Stimulated activated CD8-positive, alpha-beta memory T cell treated with anti-CD3 and anti-CD28 coated beads, Interleukin-4, amount 100 ng/mL, for 1 hour (primary cell): ENCODE measurements around the gene EMP2.
"Not testable (repeated sequence)": the region's sequence is repeated elsewhere in the genome, so short reads cannot be mapped to it uniquely, and the experiment has no call there.

ENCODE experiments used
- DNase-seq, 2 donors: peaks; one replicate each; pipeline ENCODE4 v3.0.0-alpha.2; 2020; ENCODE audit warnings: low read depth in 2 of 2, low spot score in 1 of 2

Gene EMP2

DNA sequence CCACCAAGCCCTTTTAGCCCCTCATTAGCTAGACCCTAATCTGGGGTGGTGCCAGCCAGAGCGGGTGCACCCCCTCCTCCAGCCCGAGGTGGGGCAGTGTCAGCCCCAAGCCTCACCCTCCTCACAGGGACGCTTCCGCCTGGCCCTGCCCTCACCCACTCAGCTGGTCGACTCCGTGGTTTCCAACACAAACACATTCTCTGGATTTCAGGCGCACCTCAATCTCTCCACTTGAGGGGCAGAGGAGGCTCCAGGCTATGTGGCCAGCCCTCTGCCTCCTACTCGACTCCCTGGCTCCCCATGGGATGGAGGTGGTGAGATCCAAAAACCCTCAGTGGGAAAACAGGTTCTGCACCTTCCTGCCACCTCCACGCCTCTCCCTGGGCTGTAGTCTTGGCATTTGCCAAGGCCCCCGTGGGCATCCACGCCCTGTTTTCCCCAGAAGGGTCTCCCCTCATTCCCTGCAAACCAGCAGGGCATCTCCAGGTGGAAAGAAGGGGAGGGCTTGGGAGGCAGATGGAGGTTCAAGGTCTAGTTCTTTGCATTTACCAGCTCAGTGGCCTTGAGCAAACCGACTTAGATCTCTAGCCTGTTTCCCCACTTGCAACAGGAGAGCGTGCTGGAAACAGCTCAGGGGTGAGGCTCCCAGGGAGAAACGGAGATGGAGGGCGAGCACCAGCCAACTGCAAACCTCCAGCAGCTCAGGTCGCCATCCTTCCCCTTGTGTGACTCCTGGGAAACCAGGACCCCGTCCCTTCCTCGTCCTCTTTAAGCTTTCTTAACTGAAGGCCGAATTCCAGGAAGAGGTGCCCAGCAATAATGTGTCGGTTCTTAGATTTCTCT is 1.7 kb downstream of the EMP2 start:
- DNase-seq, result no peak

GRCh38 chr16:10577305-10578202 is 2.8 kb downstream of the EMP2 start:
- DNase-seq, result no peak

DNA sequence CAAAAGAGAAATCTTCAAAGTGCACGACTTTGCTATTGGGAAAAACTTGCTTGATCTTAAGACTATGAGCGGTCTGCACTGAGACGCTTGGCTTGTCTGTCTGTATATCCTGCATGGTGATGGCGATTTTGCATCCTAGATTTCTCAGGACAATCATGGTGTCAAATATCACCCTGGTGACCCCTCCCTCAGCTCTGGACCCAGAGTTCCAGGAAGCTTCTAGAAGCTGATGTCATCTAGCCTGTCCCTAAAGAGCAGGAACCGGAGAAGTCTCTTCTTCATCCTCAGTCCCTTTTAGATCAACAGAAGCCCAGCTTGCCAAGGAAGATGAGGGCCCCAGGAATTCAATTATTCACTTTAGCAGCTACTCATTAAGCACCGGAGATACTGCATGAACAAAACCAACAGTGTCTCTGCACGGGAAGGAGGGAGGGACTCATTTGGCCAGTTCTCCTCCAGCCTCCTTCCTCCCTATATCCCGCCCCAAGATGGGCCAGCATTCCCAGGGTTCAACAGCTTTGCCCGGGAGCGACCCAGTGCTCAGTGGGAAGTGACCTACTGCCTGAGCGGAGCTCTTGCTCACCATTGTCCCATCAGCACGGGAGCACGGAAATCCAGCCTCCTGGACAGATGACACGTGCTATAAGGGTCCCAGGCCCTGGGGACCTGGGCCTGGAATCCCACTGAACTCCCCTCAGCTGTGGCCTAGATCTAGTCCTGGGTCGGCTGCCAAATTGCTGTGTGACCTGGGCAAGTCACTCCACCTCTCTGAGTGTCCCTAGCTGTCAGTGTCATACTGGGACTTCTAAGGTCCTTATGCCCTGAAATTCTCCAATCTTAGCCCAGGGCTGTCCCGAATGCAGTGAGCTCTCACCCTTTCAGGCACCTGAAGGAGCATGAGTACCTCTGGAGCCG is 3.8 kb downstream of the EMP2 start:
- DNase-seq, result no peak

- no peak for DNase-seq
These were observed 4.8 kb downstream of the EMP2 start for GRCh38 chr16:10575506-10576130.

GRCh38 chr16:10572611-10573010 is 7.8 kb downstream of the EMP2 start:
- no peak for DNase-seq

GRCh38 chr16:10571354-10571753 is 9.0 kb downstream of the EMP2 start:
- DNase-seq, result no peak

DNA sequence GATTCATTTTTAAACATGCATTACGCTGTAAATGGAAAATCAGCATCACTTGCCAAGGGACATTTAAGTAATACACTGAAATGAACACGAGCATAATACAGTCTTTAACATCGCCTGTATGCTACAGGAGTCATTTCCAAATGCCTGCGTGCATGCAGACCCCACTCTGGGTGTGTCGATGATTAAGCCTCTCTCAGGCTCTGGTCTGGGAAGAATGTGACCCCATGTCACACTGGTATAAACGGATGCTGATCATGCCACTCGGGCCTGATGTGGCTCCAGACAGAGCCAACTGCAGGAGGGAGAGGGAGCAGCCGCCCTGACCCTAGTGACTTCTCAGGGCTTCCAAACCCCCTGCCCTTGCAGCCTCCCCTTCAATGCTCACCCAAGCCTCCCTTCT is 10.8 kb downstream of the EMP2 start:
- DNase-seq, result no peak

DNA sequence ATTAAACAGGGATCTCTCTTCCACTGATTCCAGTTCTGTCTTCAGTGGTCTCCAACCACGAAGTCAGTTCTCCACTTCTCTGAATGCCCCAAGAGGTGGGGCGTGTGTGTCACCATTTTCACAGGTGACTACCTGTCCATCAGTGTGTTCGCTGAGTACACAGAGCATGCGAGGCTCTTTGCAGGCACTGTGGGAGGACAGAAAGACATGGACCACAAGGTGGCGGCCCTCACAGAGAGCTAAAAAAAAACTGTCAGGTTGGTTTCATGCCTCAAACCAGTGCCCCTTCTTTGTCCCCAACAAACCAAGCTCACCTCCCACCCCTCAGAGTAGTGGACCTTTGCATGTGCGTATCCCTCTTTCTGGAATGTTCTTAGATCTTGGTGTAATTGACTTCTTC is 13.8 kb downstream of the EMP2 start:
- no peak for DNase-seq

DNA sequence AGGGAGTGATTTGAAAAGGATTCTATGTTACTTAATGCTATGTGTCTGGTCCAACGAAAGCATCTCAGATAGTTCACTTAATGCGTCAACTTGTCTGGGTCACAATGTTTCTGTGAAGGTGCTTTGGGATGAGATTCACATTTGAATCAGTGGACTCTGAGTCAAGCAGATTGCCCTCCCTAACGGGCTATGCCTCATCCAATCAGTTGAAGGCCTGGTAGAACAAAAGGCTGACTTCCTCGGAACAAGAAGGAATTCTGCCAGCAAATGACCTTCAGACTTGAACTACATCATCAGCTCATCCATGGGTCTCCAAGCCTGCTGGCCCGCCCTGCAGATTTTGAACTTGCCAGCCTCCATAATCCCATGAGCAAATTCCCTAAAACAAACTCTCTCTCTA is 15.2 kb downstream of the EMP2 start:
- no peak for DNase-seq

DNA sequence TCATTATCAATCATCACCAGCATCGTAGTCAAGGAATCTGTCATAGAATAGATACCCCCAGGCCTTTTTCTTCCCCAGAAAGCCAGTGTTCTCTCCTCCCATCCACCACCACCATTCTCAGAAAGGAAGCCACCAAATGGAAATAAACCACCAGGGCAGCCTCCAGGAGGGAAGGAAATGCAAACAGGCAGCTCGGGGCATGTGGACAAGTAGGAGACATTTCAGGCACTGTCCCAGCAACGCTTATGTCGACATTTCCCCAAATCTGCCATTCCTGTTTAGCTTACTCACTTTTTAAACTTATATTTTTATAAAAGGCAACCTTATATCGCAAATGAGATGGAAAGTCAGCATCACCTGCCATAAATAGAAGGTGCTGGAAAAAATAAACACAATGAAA is 15.8 kb downstream of the EMP2 start:
- no peak for DNase-seq

DNA sequence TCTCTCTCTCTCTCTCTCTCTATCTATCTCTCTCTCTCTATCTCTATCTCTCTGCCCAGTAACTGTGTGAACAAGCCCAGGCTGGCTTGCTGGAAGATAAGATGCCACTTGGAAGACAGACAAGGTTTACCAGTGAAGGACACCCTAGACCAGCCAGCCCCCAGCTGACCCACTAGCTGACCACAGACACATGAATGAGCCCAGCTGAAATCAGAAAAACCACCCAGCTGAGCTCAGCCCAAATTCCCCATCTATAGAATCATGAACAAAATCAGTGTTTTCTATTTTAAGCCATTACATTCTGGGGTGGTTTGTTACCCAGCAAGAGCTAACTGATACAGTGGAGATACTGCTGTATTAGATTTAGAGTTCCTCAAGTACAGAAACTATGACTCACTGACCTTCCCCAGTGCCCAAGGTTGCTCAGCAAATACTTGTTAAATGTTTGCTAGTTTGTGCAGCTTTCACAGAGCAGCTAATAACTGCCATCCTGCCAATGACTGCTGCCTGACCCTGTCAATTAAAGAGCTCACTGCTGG is 18.0 kb downstream of the EMP2 start:
- DNase-seq, result no peak

- DNase-seq, result no peak
These were observed 19.0 kb downstream of the EMP2 start for GRCh38 chr16:10561425-10561824.

- no peak for DNase-seq
These were observed 19.4 kb downstream of the EMP2 start for GRCh38 chr16:10561001-10561400.

DNA sequence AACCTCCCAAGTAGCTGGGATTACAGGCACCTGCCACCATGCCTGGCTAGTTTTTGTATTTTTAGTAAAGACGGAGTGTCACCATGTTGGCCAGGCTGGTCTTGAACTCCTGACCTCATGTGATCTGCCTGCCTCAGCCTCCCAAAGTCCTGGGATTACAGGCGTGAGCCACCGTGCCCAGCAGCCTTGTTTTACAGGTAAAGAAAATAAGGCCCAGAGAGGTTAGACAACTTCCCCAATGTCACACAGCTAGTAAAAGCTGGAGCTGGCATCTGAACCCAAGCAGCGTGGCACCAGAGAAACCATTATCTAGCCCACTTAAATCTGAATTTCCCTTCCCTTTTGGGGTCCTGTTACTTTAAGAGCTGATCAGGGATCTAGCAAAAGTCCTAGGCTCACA is 20.6 kb downstream of the EMP2 start:
- DNase-seq, result not testable (repeated sequence)

DNA sequence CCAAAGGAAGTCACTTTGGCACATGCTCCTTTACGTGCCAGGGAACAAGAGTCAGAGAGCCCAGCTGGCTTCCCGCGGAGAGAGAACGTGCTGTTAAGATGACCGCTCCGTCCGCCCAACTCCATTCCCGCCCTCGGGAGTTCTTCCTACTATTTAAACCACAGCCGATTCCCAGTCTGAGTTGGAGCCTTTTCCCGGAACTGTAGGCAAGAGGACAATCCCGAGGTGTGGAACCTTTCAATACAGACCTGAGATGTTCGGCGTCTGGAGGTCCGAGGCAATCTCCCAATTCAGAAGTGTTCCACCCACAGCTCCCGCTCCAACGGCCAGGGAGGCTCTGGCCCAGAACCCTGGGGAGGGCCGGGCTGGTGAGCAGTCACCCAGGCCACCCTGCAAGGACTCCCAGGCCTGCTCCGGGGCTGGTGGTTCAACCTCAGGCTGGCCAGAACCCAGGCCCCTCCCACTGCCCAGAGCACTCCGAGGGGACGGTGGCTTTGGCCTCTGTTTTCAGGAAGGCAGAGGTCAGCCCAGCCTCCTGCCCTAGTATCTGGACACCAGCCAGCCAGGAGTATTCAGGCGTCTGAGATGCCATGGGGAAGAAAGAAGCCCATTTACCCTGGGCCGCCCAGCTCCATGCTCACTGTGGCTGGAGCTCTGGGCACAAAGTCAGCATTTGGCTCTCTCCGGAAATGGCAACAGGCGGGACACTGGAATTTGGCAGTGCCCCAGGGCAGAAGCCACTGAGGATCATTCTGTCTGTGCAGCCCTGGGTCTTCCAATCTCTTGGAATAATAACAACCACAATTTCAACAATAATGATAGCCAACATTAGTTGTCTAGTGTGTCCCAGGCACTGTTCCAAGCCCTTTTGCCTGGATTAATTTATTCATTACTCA is 21.4 kb downstream of the EMP2 start:
- no peak for DNase-seq

DNA sequence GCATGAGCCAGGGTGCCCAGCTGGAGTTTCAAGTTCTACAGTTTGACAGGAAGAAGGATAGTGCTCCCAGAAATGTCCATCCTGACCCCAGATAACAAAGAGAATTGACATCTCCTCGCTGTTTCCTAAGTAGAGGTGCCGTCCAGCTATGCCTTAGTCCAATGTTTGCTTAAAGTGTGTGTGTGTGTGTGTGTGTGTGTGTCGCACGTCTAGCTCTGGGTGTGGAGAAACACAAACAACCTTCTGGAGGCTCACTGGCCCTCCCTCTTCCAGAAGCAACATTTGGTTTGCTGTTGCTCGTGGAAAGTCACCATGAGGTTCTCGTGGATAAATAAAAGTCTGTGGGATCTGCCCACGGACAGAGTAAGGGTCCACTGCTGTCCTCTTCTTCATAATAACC is 22.1 kb downstream of the EMP2 start:
- no peak for DNase-seq

GRCh38 chr16:10557750-10558149 is 22.6 kb downstream of the EMP2 start:
- no peak for DNase-seq

- DNase-seq, result no peak
These were observed 24.2 kb downstream of the EMP2 start for GRCh38 chr16:10556236-10556635.

DNA sequence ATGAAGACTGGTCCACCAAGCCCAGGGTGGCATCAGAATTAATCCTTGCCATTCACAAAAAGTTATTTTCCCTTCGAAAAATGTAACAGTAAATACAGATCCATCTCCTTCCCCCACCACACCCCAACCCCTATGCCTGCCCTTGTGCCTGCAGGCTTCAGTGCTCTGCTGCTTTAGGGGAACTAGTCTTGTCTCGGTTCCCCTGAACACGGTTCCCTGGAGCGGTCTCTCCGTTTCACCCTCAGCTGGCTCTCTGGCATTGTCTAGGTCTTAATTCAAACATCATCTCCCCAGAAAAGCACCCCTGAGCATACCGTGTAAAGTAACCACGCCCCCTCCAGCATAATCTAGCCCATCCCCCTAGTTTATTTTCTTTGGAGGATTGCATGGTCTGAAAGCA is 25.8 kb downstream of the EMP2 start:
- DNase-seq, result no peak
